Measurements from ENCODE around the gene MAML1. TPM values are rescaled to one million over a fixed set of nuclear protein-coding genes. Genes with fewer than 3 reads are reported as not detected.

Gene MAML1
- total and polyA plus RNA-seq, 2 experiments from 2014 or later: 9.6 to 43.9 TPM

GRCh38 chr5:179800071-179800695 is 67.6 kb downstream of the MAML1 start:
- no peak for ATAC-seq
- Histone ChIP-seq H3K4me2 (no peak overlapping the region), H3K9me2 (ENCODE audit: insufficient read depth) (no peaks in the 10 kb centered on the region), H4K20me1 (replicated peaks; ENCODE audit: insufficient read depth) (peaks cover 17% of the 10 kb centered on the region), H3K4me1 (ENCODE audit: insufficient read depth) (peaks cover 10% of the 10 kb centered on the region), H3K27me3 (ENCODE audit: insufficient read depth) (no peaks in the 10 kb centered on the region), H3K79me2 (replicated peaks; ENCODE audit: insufficient read depth) (peaks cover 15% of the 10 kb centered on the region), H3K27ac (ENCODE audit: low read depth) (no peak overlapping the region), H3K36me3 (ENCODE audit: insufficient read depth) (no peaks in the 10 kb centered on the region; the same call in 1 of the 2 replicates), H3K4me3 (no peak overlapping the region), H3F3A (replicated peaks; ENCODE audit: low read depth) (peaks cover 10% of the 10 kb centered on the region), H2AFZ (no peak overlapping the region)
- TF ChIP-seq POLR2AphosphoS5 (IDR thresholded peaks at IDR 0.05; ENCODE audit: low read depth): no peak
- no peak for TF ChIP-seq CTCF (conservative IDR thresholded peaks at IDR 0.05; ENCODE audit: low read depth in 2 of 2)
- no peak for DNase-seq (ENCODE audit: low spot score)
- no peak overlapping the region for H3K4me3 Mint-ChIP-seq
- H3K9me3 Mint-ChIP-seq: no peaks in the 10 kb centered on the region
- peaks cover 36% of the 10 kb centered on the region for H3K36me3 Mint-ChIP-seq (ENCODE audit: low read depth)
- H3K27me3 Mint-ChIP-seq (ENCODE audit: insufficient read depth, low read depth, poor library complexity): peaks cover 24% of the 10 kb centered on the region
- H3K4me1 Mint-ChIP-seq: peaks cover 33% of the 10 kb centered on the region
- H3K27ac Mint-ChIP-seq: no peak overlapping the region

- ATAC-seq: no peak
- Mint-ChIP-seq H3K4me3 (no peak overlapping the region), H3K4me1 (peaks cover 34% of the 10 kb centered on the region), H3K27ac (no peak overlapping the region), H3K27me3 (ENCODE audit: insufficient read depth, low read depth, poor library complexity) (peaks cover 27% of the 10 kb centered on the region), H3K9me3 (no peaks in the 10 kb centered on the region), H3K36me3 (ENCODE audit: low read depth) (peaks cover 37% of the 10 kb centered on the region)
- DNase-seq (ENCODE audit: low spot score): no peak
- Histone ChIP-seq H3K36me3 (ENCODE audit: insufficient read depth) (no peaks in the 10 kb centered on the region; the same call in 1 of the 2 replicates), H4K20me1 (replicated peaks; ENCODE audit: insufficient read depth) (peaks cover 17% of the 10 kb centered on the region), H3K4me3 (no peak overlapping the region), H3K79me2 (replicated peaks; ENCODE audit: insufficient read depth) (peaks cover 19% of the 10 kb centered on the region), H3K4me2 (no peak overlapping the region), H3K4me1 (ENCODE audit: insufficient read depth) (peaks cover 8% of the 10 kb centered on the region), H2AFZ (no peak overlapping the region), H3K27me3 (ENCODE audit: insufficient read depth) (no peaks in the 10 kb centered on the region), H3K9me2 (ENCODE audit: insufficient read depth) (no peaks in the 10 kb centered on the region), H3K27ac (ENCODE audit: low read depth) (no peak overlapping the region), H3F3A (replicated peaks; ENCODE audit: low read depth) (peaks cover 10% of the 10 kb centered on the region)
- no peak for TF ChIP-seq POLR2AphosphoS5 (IDR thresholded peaks at IDR 0.05; ENCODE audit: low read depth)
Observed at GRCh38 chr5:179800696-179801201, 68.1 kb downstream of the MAML1 start.

- no peak overlapping the region; the same call in 1 of the 2 replicates for H3K4me2 ChIP-seq
- no peaks in the 10 kb centered on the region; the same call in 1 of the 2 replicates for H3K36me3 ChIP-seq (ENCODE audit: insufficient read depth)
- peaks cover 8% of the 10 kb centered on the region for H3K4me1 ChIP-seq (ENCODE audit: insufficient read depth)
- DNase-seq (ENCODE audit: low spot score) (peak; percentile 92), ATAC-seq (peak; percentile 47)
- no peaks in the 10 kb centered on the region for H3K9me3 Mint-ChIP-seq
- peaks cover 27% of the 10 kb centered on the region for H3K27me3 Mint-ChIP-seq (ENCODE audit: insufficient read depth, low read depth, poor library complexity)
- H3K36me3 Mint-ChIP-seq (ENCODE audit: low read depth): peaks cover 37% of the 10 kb centered on the region
- no peak overlapping the region for H2AFZ ChIP-seq
- H3K27ac Mint-ChIP-seq: no peak overlapping the region; the same call in 1 of the 2 replicates
- TF ChIP-seq CREB1 (CRISPR knock-in tag; IDR thresholded peaks at IDR 0.05; ENCODE audit: low read depth) (0 out of 2 replicates have a peak, but pooled peaks have one; percentile 32), REST (IDR thresholded peaks at IDR 0.05; ENCODE audit: unreplicated experiment) (no peak), EZH2phosphoT487 (IDR thresholded peaks at IDR 0.05; ENCODE audit: unreplicated experiment) (no peak), CTCF (conservative IDR thresholded peaks at IDR 0.05; ENCODE audit: low read depth in 2 of 2) (peak; percentile 65 to 88)
- peaks cover 17% of the 10 kb centered on the region for H4K20me1 ChIP-seq (replicated peaks; ENCODE audit: insufficient read depth)
- no peaks in the 10 kb centered on the region for H3K9me2 ChIP-seq (ENCODE audit: insufficient read depth)
- H3K79me2 ChIP-seq (replicated peaks; ENCODE audit: insufficient read depth): peaks cover 19% of the 10 kb centered on the region
- H3K4me1 Mint-ChIP-seq: peaks cover 34% of the 10 kb centered on the region
- H3K4me3 Mint-ChIP-seq: no peak overlapping the region; the same call in 2 of the 3 replicates
- no peaks in the 10 kb centered on the region for H3K27me3 ChIP-seq (ENCODE audit: insufficient read depth)
- no peak overlapping the region for H3K27ac ChIP-seq (ENCODE audit: low read depth)
- no peak overlapping the region for H3K4me3 ChIP-seq
- H3F3A ChIP-seq (replicated peaks; ENCODE audit: low read depth): peaks cover 9% of the 10 kb centered on the region
Observed at GRCh38 chr5:179801304-179802206, 68.9 kb downstream of the MAML1 start.

All from GM23338 (cell line).